NCI-H82 (cell line): ENCODE results near the gene BMAL2.

Experiments
- DNase-seq: peaks from one replicate; lab custom pipeline; 2025; lab: John Stamatoyannopoulos, UW

BMAL2 gene

GRCh38 chr12:27324530-27324929, 8.1 kb upstream of the BMAL2 start:
- no peak for DNase-seq

GRCh38 chr12:27330846-27331245, 1.8 kb upstream of the BMAL2 start:
- no peak for DNase-seq

- no peak for DNase-seq
These were observed 1.2 kb upstream of the BMAL2 start for GRCh38 chr12:27331291-27331926.

GRCh38 chr12:27331927-27332324, 710 bp upstream of the BMAL2 start:
- no peak for DNase-seq

GRCh38 chr12:27332407-27332713, 276 bp upstream of the BMAL2 start:
- DNase-seq, result peak; percentile 40

GRCh38 chr12:27333403-27334009, 870 bp downstream of the BMAL2 start:
- DNase-seq, result peak; percentile 16

GRCh38 chr12:27334042-27334720, 1.5 kb downstream of the BMAL2 start:
- no peak for DNase-seq

- no peak for DNase-seq
These were observed 2.1 kb downstream of the BMAL2 start for GRCh38 chr12:27334721-27335082.

- no peak for DNase-seq
These were observed 3.0 kb downstream of the BMAL2 start for GRCh38 chr12:27335364-27336281.

GRCh38 chr12:27336282-27336653, 3.6 kb downstream of the BMAL2 start:
- no peak for DNase-seq

GRCh38 chr12:27337376-27337775, 4.7 kb downstream of the BMAL2 start:
- DNase-seq, result peak; percentile 32

- no peak for DNase-seq
These were observed 5.8 kb downstream of the BMAL2 start for GRCh38 chr12:27338473-27338872.

GRCh38 chr12:27340971-27341370, 8.3 kb downstream of the BMAL2 start:
- no peak for DNase-seq

GRCh38 chr12:27342536-27342935, 9.9 kb downstream of the BMAL2 start:
- DNase-seq, result no peak

- no peak for DNase-seq
These were observed 10.8 kb downstream of the BMAL2 start for GRCh38 chr12:27343255-27344000.

- peak; percentile 96 for DNase-seq
These were observed 11.6 kb downstream of the BMAL2 start for GRCh38 chr12:27344246-27344645.

- DNase-seq, result peak; percentile 68
These were observed 12.1 kb downstream of the BMAL2 start for GRCh38 chr12:27344760-27345159.

- no peak for DNase-seq
These were observed 12.7 kb downstream of the BMAL2 start for GRCh38 chr12:27345376-27345775.

GRCh38 chr12:27347779-27348178, 15.1 kb downstream of the BMAL2 start:
- peak; percentile 74 for DNase-seq

- DNase-seq, result no peak
These were observed 18.8 kb downstream of the BMAL2 start for GRCh38 chr12:27351476-27351875.

- DNase-seq, result no peak
These were observed 22.9 kb downstream of the BMAL2 start for GRCh38 chr12:27355486-27355885.

- no peak for DNase-seq
These were observed 23.3 kb downstream of the BMAL2 start for GRCh38 chr12:27355979-27356378.
